Body of pancreas (tissue), 4 donors: ENCODE data around the gene MACROH2A1. TPM values are rescaled to one million over a fixed set of nuclear protein-coding genes. Genes with fewer than 3 reads are reported as not detected.

Experiments used
- ATAC-seq: fragments of 150-250 bp; one replicate; pipeline ENCODE4 v1.9.1; 2016
- DNase-seq, 4 donors: peaks; one replicate each; pipeline ENCODE4 v3.0.0-alpha.2; 2019
- H3K27ac ChIP-seq, 4 donors: fragments of 200-600 bp; sonication (generic); 1 replicate in 3 of 4; 2 replicates in 1 of 4; pipeline versions ENCODE4 v1.5.1 to v1.6.1; 2016 to 2019; ENCODE audit warnings: mild to moderate bottlenecking in 1 of 4, mixed read lengths in 1 of 4, moderate library complexity in 1 of 4
- H3K27me3 ChIP-seq, 2 donors: fragments of 200-600 bp; sonication (generic); one replicate each; pipeline ENCODE4 v1.6.0; 2016; ENCODE audit warnings: mild to moderate bottlenecking in 1 of 2
- H3K36me3 ChIP-seq, 2 donors: fragments of 200-600 bp; sonication (generic); replicated peaks in 1 of 2; 2 replicates each; pipeline ENCODE4 v1.5.1; 2016; ENCODE audit warnings: low read depth in 2 of 2; ENCODE audit not compliant: insufficient read depth in 1 of 2
- H3K4me1 ChIP-seq: fragments of 200-600 bp; sonication (generic); one replicate; pipeline ENCODE4 v1.6.0; 2016
- H3K4me3 ChIP-seq, 2 donors: fragments of 200-600 bp; sonication (generic); 1 replicate in 1 of 2; 2 replicates in 1 of 2; pipeline ENCODE4 v1.5.1; 2016 to 2019
- H3K9me3 ChIP-seq, 3 donors: fragments of 200-600 bp; sonication (generic); 1 replicate in 2 of 3; 2 replicates in 1 of 3; pipeline ENCODE4 v1.5.1; 2016
- CTCF ChIP-seq, 7 experiments: fragments of 450-650 bp in 4 of 7; fragments of 200-600 bp in 3 of 7; sonication (generic) in 3 of 7; IDR thresholded peaks; one replicate each; pipeline ENCODE4 v1.5.1; 2016 to 2019; ENCODE audit warnings: antibody characterized with exemption in 7 of 7
- POLR2A ChIP-seq, 3 donors: fragments of 450-650 bp; IDR thresholded peaks; one replicate each; pipeline ENCODE4 v1.6.1; 2016; ENCODE audit warnings: antibody characterized with exemption in 3 of 3, mild to moderate bottlenecking in 2 of 3
- WGBS, 2 donors: methylation state at CpG; one replicate each; pipeline ENCODE4 v1.1.5; 2017; 5-methylcytosine and 5-hydroxymethylcytosine counted together
- intact Hi-C: fragments of 100-400 bp; cut with DNase I; formaldehyde crosslinking; loops from one replicate; pipeline ENCODE4 v1.15.1; 2023
- small RNA-seq: library from RNA; depleted of rRNA; stranded (forward); fragments of <200 nt; gene quantifications from one replicate; pipeline ENCODE3, GENCODE V24; 2016
- total RNA-seq, 2 donors: library from RNA; depleted of rRNA; stranded (reverse); fragments of >200 nt; gene quantifications; one replicate each; pipeline ENCODE4 v1.1.0, GENCODE V29; 2016

MACROH2A1 gene
- total RNA-seq, 2 donors from 2014 or later: 78.9 to 142 TPM

- Histone ChIP-seq H3K27ac (no peak overlapping the region), H3K9me3 (no peaks in the 10 kb centered on the region), H3K27me3 (no peaks in the 10 kb centered on the region), H3K4me1 (no peaks in the 10 kb centered on the region), H3K4me3 (no peak overlapping the region), H3K36me3 (no peaks in the 10 kb centered on the region)
- no peak for ATAC-seq
- no peak for DNase-seq
- intact Hi-C loops: no loop called here
- TF ChIP-seq POLR2A (IDR thresholded peaks at IDR 0.05) (no peak), CTCF (IDR thresholded peaks at IDR 0.05) (no peak)
- 84 to 87% methylated on average over 2 of the region's 2 CpGs for WGBS, 2 donors
Observed at GRCh38 chr5:135295852-135296251, 103.2 kb downstream of the MACROH2A1 start.

- H3K4me3 ChIP-seq: no peak overlapping the region
- DNase-seq (no peak), ATAC-seq (no peak)
- intact Hi-C loops: no loop called here
- H3K9me3 ChIP-seq: no peaks in the 10 kb centered on the region
- 84 to 86% methylated on average over 4 of the region's 4 CpGs for WGBS, 2 donors
- no peaks in the 10 kb centered on the region for H3K36me3 ChIP-seq
- H3K4me1 ChIP-seq: no peaks in the 10 kb centered on the region
- H3K27me3 ChIP-seq: no peaks in the 10 kb centered on the region
- TF ChIP-seq CTCF (IDR thresholded peaks at IDR 0.05) (no peak), POLR2A (IDR thresholded peaks at IDR 0.05) (no peak)
- H3K27ac ChIP-seq: no peak overlapping the region
Observed at GRCh38 chr5:135294793-135295192, 104.2 kb downstream of the MACROH2A1 start.

- H3K4me1 ChIP-seq: no peaks in the 10 kb centered on the region
- no peak for DNase-seq
- H3K27me3 ChIP-seq: no peaks in the 10 kb centered on the region
- no peaks in the 10 kb centered on the region for H3K9me3 ChIP-seq
- 73 to 92% methylated on average over 1 of the region's 1 CpG for WGBS, 2 donors
- H3K27ac ChIP-seq: no peak overlapping the region
- intact Hi-C loops: no loop called here
- no peak overlapping the region for H3K4me3 ChIP-seq
- no peaks in the 10 kb centered on the region for H3K36me3 ChIP-seq
- ATAC-seq: no peak
- TF ChIP-seq POLR2A (IDR thresholded peaks at IDR 0.05) (no peak), CTCF (IDR thresholded peaks at IDR 0.05) (no peak)
Observed at GRCh38 chr5:135289651-135290050, 109.4 kb downstream of the MACROH2A1 start.

GRCh38 chr5:135287551-135287950 lies 111.5 kb downstream of the MACROH2A1 start:
- WGBS, 2 donors: 52 to 70% methylated on average over 2 of the region's 2 CpGs
- Histone ChIP-seq H3K4me1 (no peaks in the 10 kb centered on the region), H3K27ac (no peak overlapping the region), H3K4me3 (no peak overlapping the region), H3K27me3 (no peaks in the 10 kb centered on the region), H3K36me3 (no peaks in the 10 kb centered on the region), H3K9me3 (no peaks in the 10 kb centered on the region)
- DNase-seq (no peak), ATAC-seq (no peak)
- intact Hi-C loops: no loop called here
- no peak for TF ChIP-seq CTCF (IDR thresholded peaks at IDR 0.05)
- no peak for TF ChIP-seq POLR2A (IDR thresholded peaks at IDR 0.05)

Small RNA genes lying within 50 kb of the gene (small RNA-seq; reads per million reads assigned to genes)
- gene DCANP1: not detected

Other genes starting within 250 kb of the MACROH2A1 start
- gene DCANP1, start 48.1 kb upstream of the MACROH2A1 start, total RNA-seq: under 1 TPM in 1 of 2 donors, not detected in 1; under 0.01 TPM
- not detected for gene TIFAB, start 53.1 kb upstream of the MACROH2A1 start, total RNA-seq
- not detected for gene NEUROG1, start 136.7 kb upstream of the MACROH2A1 start, total RNA-seq
- 10 to 100 TPM; 17.9 to 49.4 TPM for gene CXCL14, start 179.8 kb upstream of the MACROH2A1 start, total RNA-seq